Neural cell (in vitro differentiated cells): ENCODE measurements around the gene PSMB10. TPM values are rescaled to one million over a fixed set of nuclear protein-coding genes. Genes with fewer than 3 reads are reported as not detected.

ENCODE experiments used
- H2AFZ ChIP-seq: fragments of 200-600, 300-800 bp; sonication (generic), shearing (Covaris generic); 2 replicates; pipeline ENCODE4 v1.6.0; 2014; ENCODE audit warnings: low read depth, mild to moderate bottlenecking, antibody characterized with exemption, low read length, moderate library complexity
- H3F3A ChIP-seq: fragments of 200-600 bp; shearing (Covaris generic); 2 replicates; pipeline ENCODE4 v1.6.1; 2016; ENCODE audit warnings: mild to moderate bottlenecking, moderate library complexity, mixed read lengths, antibody characterized with exemption, low read length; ENCODE audit not compliant: insufficient read depth, poor library complexity, severe bottlenecking
- H3K27ac ChIP-seq: fragments of 200-600, 300-800 bp; sonication (generic), shearing (Covaris generic); 2 replicates; pipeline ENCODE4 v1.5.1; 2014; ENCODE audit warnings: mild to moderate bottlenecking, low read length, moderate library complexity
- H3K27me3 ChIP-seq: fragments of 300-800, 200-600 bp; sonication (generic), shearing (Covaris generic); 2 replicates; pipeline ENCODE4 v1.6.0; 2014; ENCODE audit warnings: mild to moderate bottlenecking, low read depth, low read length, moderate library complexity; ENCODE audit not compliant: insufficient read depth
- H3K36me3 ChIP-seq: fragments of 300-800, 200-600 bp; sonication (generic), shearing (Covaris generic); 2 replicates; pipeline ENCODE4 v1.5.1; 2014; ENCODE audit warnings: mild to moderate bottlenecking, antibody characterized with exemption, low read length, moderate library complexity; ENCODE audit not compliant: insufficient read depth
- H3K4me2 ChIP-seq: fragments of 300-800, 200-600 bp; sonication (generic), shearing (Covaris generic); 2 replicates; pipeline ENCODE4 v1.6.0; 2014; ENCODE audit warnings: mild to moderate bottlenecking, low read length
- H3K4me3 ChIP-seq: fragments of 300-800, 200-600 bp; sonication (generic), shearing (Covaris generic); 2 replicates; pipeline ENCODE4 v1.5.1; 2014; ENCODE audit warnings: mild to moderate bottlenecking, low read length, moderate library complexity
- H3K79me2 ChIP-seq: fragments of 200-600 bp; shearing (Covaris generic); replicated peaks from 2 replicates; pipeline ENCODE4 v1.6.0; 2014; ENCODE audit warnings: mild to moderate bottlenecking, low read length, moderate library complexity; ENCODE audit not compliant: insufficient read depth
- H3K9ac ChIP-seq: fragments of 300-800, 200-600 bp; sonication (generic), shearing (Covaris generic); 2 replicates; pipeline ENCODE4 v1.6.1; 2016; ENCODE audit warnings: mild to moderate bottlenecking, low read length, mixed read lengths
- H3K9me2 ChIP-seq: fragments of 200-600 bp; shearing (Covaris generic); 2 replicates; pipeline ENCODE4 v1.6.1; 2016; ENCODE audit warnings: mild to moderate bottlenecking, low read length, mixed read lengths; ENCODE audit not compliant: insufficient read depth
- H3K9me3 ChIP-seq: fragments of 200-600, 300-800 bp; sonication (generic), shearing (Covaris generic); 2 replicates; pipeline ENCODE4 v1.6.1; 2016; ENCODE audit warnings: mild to moderate bottlenecking, mixed run types, low read length, moderate library complexity, mixed read lengths
- H4K20me1 ChIP-seq: fragments of 200-600 bp; shearing (Covaris generic); 2 replicates; pipeline ENCODE4 v1.6.1; 2016; ENCODE audit warnings: mild to moderate bottlenecking, mixed run types; ENCODE audit not compliant: insufficient read depth
- CTCF ChIP-seq: fragments of 450-650 bp; IDR thresholded peaks from 2 replicates; pipeline ENCODE4 v1.5.1; 2014; ENCODE audit warnings: antibody characterized with exemption, mild to moderate bottlenecking, moderate library complexity; ENCODE audit not compliant: poor library complexity, severe bottlenecking
- EP300 ChIP-seq: fragments of 450-650 bp; conservative IDR thresholded peaks from 2 replicates; pipeline ENCODE4 v1.6.1; 2014; ENCODE audit warnings: antibody characterized with exemption, mild to moderate bottlenecking, moderate library complexity; ENCODE audit not compliant: poor library complexity, severe bottlenecking
- EZH2 ChIP-seq: fragments of 200-600, 300-800 bp; shearing (Covaris generic), sonication (generic); IDR thresholded peaks from 2 replicates; pipeline ENCODE4 v1.6.1; 2014; ENCODE audit warnings: antibody characterized with exemption, low read length, borderline replicate concordance, mild to moderate bottlenecking; ENCODE audit not compliant: insufficient read depth, poor library complexity, severe bottlenecking
- MXI1 ChIP-seq: fragments of 450-650 bp; conservative IDR thresholded peaks from 2 replicates; pipeline ENCODE4 v1.6.1; 2014; ENCODE audit warnings: antibody characterized with exemption, mild to moderate bottlenecking; ENCODE audit not compliant: poor library complexity, severe bottlenecking
- POLR2AphosphoS5 ChIP-seq: IDR thresholded peaks from 2 replicates; pipeline ENCODE4 v1.6.1; 2012
- RAD21 ChIP-seq: fragments of 450-650 bp; conservative IDR thresholded peaks from 2 replicates; pipeline ENCODE4 v1.6.1; 2014; ENCODE audit warnings: antibody characterized with exemption, mild to moderate bottlenecking, moderate library complexity
- REST ChIP-seq: IDR thresholded peaks from 2 replicates; pipeline ENCODE4 v1.6.1; 2012; ENCODE audit warnings: borderline replicate concordance
- SMC3 ChIP-seq: fragments of 450-650 bp; conservative IDR thresholded peaks from 2 replicates; pipeline ENCODE4 v1.6.1; 2014; ENCODE audit warnings: antibody characterized with exemption, mild to moderate bottlenecking, moderate library complexity; ENCODE audit not compliant: poor library complexity
- TAF1 ChIP-seq: IDR thresholded peaks from 2 replicates; pipeline ENCODE4 v1.6.1; 2012; ENCODE audit warnings: low read depth
- polyA plus RNA-seq: library from polyadenylated mRNA; depleted of rRNA; stranded (reverse); fragments of >200 nt; gene quantifications from 2 replicates; pipeline ENCODE4 v1.2.3, GENCODE V29; 2014

Gene PSMB10
- polyA plus RNA-seq, 1 donor from 2014 or later: 46.4 TPM

GRCh38 chr16:67965668-67966548 is 29.3 kb upstream of the PSMB10 start:
- Histone ChIP-seq H3K27ac (no peak overlapping the region), H3K27me3 (peaks cover 29% of the 10 kb centered on the region), H3K79me2 (no peaks in the 10 kb centered on the region), H3F3A (no peaks in the 10 kb centered on the region), H3K4me3 (no peak overlapping the region), H3K4me2 (no peak overlapping the region), H2AFZ (no peak overlapping the region), H3K9ac (no peak overlapping the region), H4K20me1 (no peaks in the 10 kb centered on the region), H3K9me3 (no peaks in the 10 kb centered on the region), H3K9me2 (no peaks in the 10 kb centered on the region), H3K36me3 (no peaks in the 10 kb centered on the region)
- TF ChIP-seq SMC3: no peak
- no peak for TF ChIP-seq EZH2
- TF ChIP-seq RAD21: no peak
- no peak for TF ChIP-seq TAF1
- no peak for TF ChIP-seq CTCF
- no peak for TF ChIP-seq POLR2AphosphoS5
- TF ChIP-seq MXI1: no peak
- TF ChIP-seq REST: no peak
- TF ChIP-seq EP300: no peak

- no peak overlapping the region for H3K27ac ChIP-seq
- no peak overlapping the region for H3K4me3 ChIP-seq
- H3F3A ChIP-seq: no peaks in the 10 kb centered on the region
- H3K36me3 ChIP-seq: no peaks in the 10 kb centered on the region
- no peaks in the 10 kb centered on the region for H3K9me3 ChIP-seq
- H3K9ac ChIP-seq: no peak overlapping the region
- TF ChIP-seq RAD21: no peak
- TF ChIP-seq EZH2: no peak
- TF ChIP-seq CTCF: no peak
- no peak for TF ChIP-seq REST
- TF ChIP-seq MXI1: no peak
- TF ChIP-seq SMC3: no peak
- no peak for TF ChIP-seq POLR2AphosphoS5
- no peak for TF ChIP-seq EP300
- no peak for TF ChIP-seq TAF1
- H3K4me2 ChIP-seq: no peak overlapping the region
- no peaks in the 10 kb centered on the region for H3K9me2 ChIP-seq
- no peak overlapping the region for H2AFZ ChIP-seq
- H4K20me1 ChIP-seq: no peaks in the 10 kb centered on the region
- H3K79me2 ChIP-seq: no peaks in the 10 kb centered on the region
- peaks cover 27% of the 10 kb centered on the region for H3K27me3 ChIP-seq
Measured at GRCh38 chr16:67964477-67965131, 28.0 kb upstream of the PSMB10 start.
